Lower lobe of right lung (tissue), 2 donors: Measurements from ENCODE around the gene NOA1. TPM values are rescaled to one million over a fixed set of nuclear protein-coding genes. Genes with fewer than 3 reads are reported as not detected.

Source experiments
- ATAC-seq, 2 donors: fragments of 200-7000 bp; cut with Tn5 transposase; one replicate each; pipeline ENCODE4 v1.9.1; 2020 to 2022; ENCODE audit warnings: mild to moderate bottlenecking in 2 of 2, moderate library complexity in 2 of 2
- DNase-seq: peaks from one replicate; pipeline ENCODE4 v3.0.0-alpha.2; 2020
- H3K27ac ChIP-seq: fragments of 200-600 bp; one replicate; pipeline ENCODE4 v1.8.0; 2022
- H3K27me3 ChIP-seq: fragments of 200-600 bp; one replicate; pipeline ENCODE4 v1.8.0; 2022; ENCODE audit warnings: low read depth
- H3K36me3 ChIP-seq: fragments of 200-600 bp; one replicate; pipeline ENCODE4 v1.8.0; 2022; ENCODE audit warnings: mild to moderate bottlenecking
- H3K4me1 ChIP-seq: fragments of 200-600 bp; one replicate; pipeline ENCODE4 v1.8.0; 2022
- H3K4me3 ChIP-seq: fragments of 200-600 bp; one replicate; pipeline ENCODE4 v1.8.0; 2022; ENCODE audit warnings: mild to moderate bottlenecking
- H3K9me3 ChIP-seq: fragments of 200-600 bp; one replicate; pipeline ENCODE4 v1.8.0; 2022
- intact Hi-C: fragments of 100-400 bp; cut with DNase I; formaldehyde crosslinking; loops from one replicate; pipeline ENCODE4 v1.11.0; 2022
- total RNA-seq: library from RNA; stranded (reverse); fragmentation: NEBNext Ultra II Directional; extraction: Animal tissue kit (Norgen Biotek cat#: 25700); gene quantifications from one replicate; pipeline ENCODE4 v1.2.1, GENCODE V29; 2021
- TF ChIP-seq, protein P1 (sequence below): fragments of 200-600 bp; IDR thresholded peaks from one replicate; pipeline ENCODE4 v1.8.0; 2022; ENCODE audit warnings: antibody characterized with exemption, mild to moderate bottlenecking
- donor health status: DM: no; HTN: yes; CAD: no; lungs with severe emphysema.

NOA1 gene
- total RNA-seq, 1 donor from 2014 or later, result 14.9 TPM

DNA sequence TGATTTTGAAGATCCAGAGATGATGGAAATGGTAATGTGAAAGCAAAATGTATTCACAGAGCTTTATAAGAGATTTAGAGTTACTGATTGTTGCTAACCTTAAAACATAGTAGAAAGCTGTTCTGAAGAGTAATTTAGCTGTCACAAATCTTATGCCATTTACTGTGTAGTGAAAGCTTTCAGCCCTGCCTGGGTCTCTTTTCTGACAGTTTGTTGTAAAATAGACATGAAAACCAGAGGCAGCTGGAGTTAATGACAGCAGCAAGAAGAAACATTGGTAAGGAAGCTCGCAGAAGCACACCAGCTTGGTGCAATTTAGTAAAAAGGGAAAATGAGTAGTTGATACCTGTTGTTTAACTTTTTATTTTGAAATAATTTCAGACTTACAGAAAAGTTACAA, 22.3 kb upstream of the NOA1 start:
- intact Hi-C loops, result no loop called here
- TF ChIP-seq, protein P1, sequence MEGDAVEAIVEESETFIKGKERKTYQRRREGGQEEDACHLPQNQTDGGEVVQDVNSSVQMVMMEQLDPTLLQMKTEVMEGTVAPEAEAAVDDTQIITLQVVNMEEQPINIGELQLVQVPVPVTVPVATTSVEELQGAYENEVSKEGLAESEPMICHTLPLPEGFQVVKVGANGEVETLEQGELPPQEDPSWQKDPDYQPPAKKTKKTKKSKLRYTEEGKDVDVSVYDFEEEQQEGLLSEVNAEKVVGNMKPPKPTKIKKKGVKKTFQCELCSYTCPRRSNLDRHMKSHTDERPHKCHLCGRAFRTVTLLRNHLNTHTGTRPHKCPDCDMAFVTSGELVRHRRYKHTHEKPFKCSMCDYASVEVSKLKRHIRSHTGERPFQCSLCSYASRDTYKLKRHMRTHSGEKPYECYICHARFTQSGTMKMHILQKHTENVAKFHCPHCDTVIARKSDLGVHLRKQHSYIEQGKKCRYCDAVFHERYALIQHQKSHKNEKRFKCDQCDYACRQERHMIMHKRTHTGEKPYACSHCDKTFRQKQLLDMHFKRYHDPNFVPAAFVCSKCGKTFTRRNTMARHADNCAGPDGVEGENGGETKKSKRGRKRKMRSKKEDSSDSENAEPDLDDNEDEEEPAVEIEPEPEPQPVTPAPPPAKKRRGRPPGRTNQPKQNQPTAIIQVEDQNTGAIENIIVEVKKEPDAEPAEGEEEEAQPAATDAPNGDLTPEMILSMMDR, result no peak
- no peak overlapping the region for H3K4me3 ChIP-seq

DNA sequence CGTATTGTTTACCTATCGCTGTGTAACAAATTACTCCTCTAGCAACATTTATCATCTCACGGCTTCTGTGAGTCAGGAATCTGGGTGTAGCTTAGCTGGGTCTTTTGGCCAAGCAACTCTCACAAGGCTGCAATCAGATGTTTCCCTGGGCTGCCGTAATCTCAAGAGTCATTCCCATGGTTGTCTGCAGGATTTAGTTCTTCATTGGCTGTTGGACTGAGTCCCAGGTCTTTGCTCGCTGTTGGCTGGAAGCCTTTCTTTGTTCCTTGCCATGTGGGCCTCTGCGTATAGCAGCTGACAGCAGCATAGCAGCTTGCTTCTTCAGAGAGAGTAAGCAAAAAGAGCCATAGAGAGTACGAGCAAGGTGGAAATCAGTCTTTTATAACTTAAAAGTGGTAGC, 18.1 kb upstream of the NOA1 start:
- DNase-seq (no peak), ATAC-seq (peak; percentile 41 to 46)
- Histone ChIP-seq H3K4me3 (no peak overlapping the region), H3K4me1 (peaks cover 12% of the 10 kb centered on the region), H3K9me3 (no peaks in the 10 kb centered on the region), H3K27me3 (no peaks in the 10 kb centered on the region), H3K36me3 (peaks cover 94% of the 10 kb centered on the region), H3K27ac (peak overlapping the region; percentile 18)
- intact Hi-C loops, result no loop called here
- TF ChIP-seq, protein P1, result no peak

More for the DNA sequence above, 22.3 kb upstream of the NOA1 start:
- Histone ChIP-seq H3K27ac (no peak overlapping the region), H3K27me3 (no peaks in the 10 kb centered on the region), H3K4me1 (peaks cover 12% of the 10 kb centered on the region), H3K36me3 (peaks cover 91% of the 10 kb centered on the region), H3K9me3 (no peaks in the 10 kb centered on the region)
- ATAC-seq (no peak), DNase-seq (no peak)

DNA sequence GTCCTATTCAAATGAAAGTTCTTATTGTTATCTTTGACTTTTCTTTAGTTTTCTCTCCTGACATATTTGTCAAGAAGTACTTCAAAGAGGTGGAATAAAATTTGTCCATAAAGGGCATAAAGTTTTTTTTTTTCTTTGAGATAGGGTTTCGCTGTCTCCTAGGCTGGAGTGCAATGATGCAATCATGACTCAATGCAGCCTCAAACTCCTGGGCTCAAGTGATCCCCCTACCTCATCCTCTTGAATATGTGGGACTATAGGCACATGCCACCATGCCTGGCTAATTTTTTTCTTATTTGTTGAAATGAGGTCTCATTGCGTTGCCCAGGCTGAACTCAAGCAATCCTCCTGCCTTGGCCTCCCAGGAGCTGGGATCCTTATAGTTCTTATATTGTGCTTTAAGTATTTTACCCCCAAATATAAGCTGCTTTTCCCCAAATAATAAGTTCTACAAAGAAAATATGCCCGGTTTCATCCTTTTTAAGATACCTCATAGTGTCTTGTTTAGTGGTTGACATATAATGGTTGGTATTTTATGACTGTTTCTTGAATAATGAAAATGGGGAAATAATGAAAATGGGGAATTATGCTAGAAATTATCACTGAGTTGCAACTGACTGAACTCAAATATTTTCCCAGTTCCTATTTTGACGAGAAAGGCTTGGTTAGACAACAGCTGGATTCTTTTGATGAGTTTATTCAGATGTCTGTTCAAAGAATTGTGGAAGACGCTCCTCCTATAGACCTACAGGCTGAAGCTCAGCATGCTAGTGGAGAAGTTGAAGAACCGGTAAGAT, 12.9 kb upstream of the NOA1 start:
- TF ChIP-seq, protein P1, result no peak
- ATAC-seq, result no peak
- Histone ChIP-seq H3K27ac (no peak overlapping the region), H3K4me1 (peaks cover 5% of the 10 kb centered on the region), H3K4me3 (no peak overlapping the region), H3K36me3 (peaks cover 94% of the 10 kb centered on the region), H3K27me3 (no peaks in the 10 kb centered on the region), H3K9me3 (no peaks in the 10 kb centered on the region)
- intact Hi-C loops, result no loop called here
- DNase-seq, result no peak

DNA sequence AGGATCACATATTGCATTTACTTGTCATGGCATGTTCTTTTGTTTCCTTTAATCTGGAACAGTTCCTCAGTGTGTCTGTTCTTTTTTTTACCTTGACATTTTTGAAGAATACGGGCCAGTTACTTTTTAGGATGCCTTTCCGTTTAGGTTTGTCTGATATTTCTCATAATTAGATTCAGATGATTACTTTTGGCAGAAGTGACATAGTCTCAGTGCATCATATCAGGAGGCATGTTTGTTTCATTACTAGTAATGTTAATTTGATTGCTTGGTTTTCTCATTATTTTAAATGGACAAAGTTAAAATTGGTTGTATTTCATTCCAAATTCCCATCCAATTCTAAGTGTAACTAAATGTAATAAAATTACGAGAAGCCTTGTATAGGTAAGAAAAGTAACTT, 9.5 kb upstream of the NOA1 start:
- no peaks in the 10 kb centered on the region for H3K27me3 ChIP-seq
- ATAC-seq (no peak), DNase-seq (no peak)
- peaks cover 67% of the 10 kb centered on the region for H3K36me3 ChIP-seq
- TF ChIP-seq, protein P1, result no peak
- no peak overlapping the region for H3K27ac ChIP-seq
- no peak overlapping the region for H3K4me3 ChIP-seq
- peaks cover 9% of the 10 kb centered on the region for H3K4me1 ChIP-seq
- intact Hi-C loops, result no loop called here
- no peaks in the 10 kb centered on the region for H3K9me3 ChIP-seq

DNA sequence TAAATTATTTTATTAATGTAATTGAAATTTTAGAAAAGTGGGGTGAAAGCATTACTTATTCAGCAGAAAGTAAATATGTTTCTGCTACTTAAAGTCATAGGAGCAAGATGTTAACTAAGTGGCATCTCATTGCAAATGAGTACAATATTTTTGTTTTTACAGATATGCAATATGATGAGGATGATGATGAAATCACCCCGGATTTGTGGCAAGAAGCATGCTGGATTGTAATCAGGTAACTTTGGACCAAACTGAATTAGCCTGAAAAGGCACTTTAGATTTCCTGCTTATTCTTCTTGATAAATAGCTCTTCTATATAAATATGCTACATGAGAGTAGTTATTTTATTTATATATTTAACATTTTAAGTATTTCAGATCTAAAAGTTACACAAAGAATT, 8.8 kb upstream of the NOA1 start:
- no peak for ATAC-seq
- TF ChIP-seq, protein P1, result no peak
- H3K4me3 ChIP-seq, result no peak overlapping the region
- no peak overlapping the region for H3K27ac ChIP-seq
- H3K36me3 ChIP-seq, result peaks cover 59% of the 10 kb centered on the region
- no peaks in the 10 kb centered on the region for H3K9me3 ChIP-seq
- intact Hi-C loops, result no loop called here
- no peaks in the 10 kb centered on the region for H3K27me3 ChIP-seq
- peaks cover 17% of the 10 kb centered on the region for H3K4me1 ChIP-seq
- no peak for DNase-seq
